HuH-7 (cell line): Measurements from ENCODE around the gene SDCBP2.

Experiments used
- DNase-seq: peaks from one replicate; pipeline ENCODE4 v3.0.0; 2011; ENCODE audit warnings: low spot score

SDCBP2 gene, protein sequence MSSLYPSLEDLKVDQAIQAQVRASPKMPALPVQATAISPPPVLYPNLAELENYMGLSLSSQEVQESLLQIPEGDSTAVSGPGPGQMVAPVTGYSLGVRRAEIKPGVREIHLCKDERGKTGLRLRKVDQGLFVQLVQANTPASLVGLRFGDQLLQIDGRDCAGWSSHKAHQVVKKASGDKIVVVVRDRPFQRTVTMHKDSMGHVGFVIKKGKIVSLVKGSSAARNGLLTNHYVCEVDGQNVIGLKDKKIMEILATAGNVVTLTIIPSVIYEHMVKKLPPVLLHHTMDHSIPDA

DNA sequence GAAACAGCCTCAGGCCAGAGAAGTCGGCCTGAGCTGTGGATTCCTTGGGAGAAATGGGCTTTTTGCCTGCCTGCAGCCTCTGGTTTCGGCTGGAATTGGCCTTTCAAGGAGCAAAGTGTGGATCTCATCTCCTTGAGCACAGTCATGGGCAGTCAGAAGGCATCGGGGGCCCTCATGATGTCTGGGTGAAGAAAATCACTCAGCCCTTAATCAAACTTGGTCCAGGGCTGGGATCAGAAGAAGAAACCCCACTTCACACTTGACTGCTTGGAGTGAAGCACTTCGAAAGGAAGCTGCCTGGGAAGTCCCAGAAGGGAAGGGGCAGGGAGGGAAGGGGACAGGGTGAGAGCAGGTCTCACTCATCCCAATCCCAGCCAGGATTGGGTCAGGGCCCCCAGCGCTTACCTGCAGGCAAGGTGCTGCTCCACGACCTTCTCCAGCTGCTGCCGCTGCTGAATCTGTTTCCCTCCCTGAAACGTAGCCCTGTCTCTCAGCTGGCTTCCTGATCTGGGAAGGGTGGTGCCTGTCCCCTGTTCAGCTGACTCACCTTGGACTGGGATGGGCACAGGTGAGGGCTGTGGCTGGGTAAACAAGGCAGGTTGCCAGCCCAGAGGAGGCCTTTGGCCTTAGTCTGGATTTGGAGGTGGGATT, at the start of gene SDCBP2:
TSS of gene SDCBP2 (minus strand) at position 460 of the 651 bp plus-strand sequence. CDS start 8,723 bp downstream, outside the sequence.
- peak; percentile 6 for DNase-seq

DNA sequence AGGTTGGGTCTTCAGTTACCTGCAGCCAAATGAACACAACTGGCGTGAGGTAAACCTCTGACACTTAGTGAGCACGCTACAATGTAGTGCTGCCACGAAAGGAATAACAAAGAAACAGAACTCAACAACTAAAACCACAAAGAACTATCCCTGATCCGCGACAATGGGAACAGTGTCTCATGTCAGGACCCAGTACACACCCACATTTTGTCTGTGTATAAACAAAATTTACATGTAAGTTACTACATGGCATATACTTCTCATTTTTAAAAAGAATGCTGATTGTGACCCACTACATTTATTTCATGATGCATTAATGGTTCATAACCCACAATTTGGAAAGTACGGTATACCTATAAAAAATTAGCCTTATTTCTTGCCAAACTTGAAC, 49.8 kb upstream of the SDCBP2 start:
- DNase-seq: no peak

DNA sequence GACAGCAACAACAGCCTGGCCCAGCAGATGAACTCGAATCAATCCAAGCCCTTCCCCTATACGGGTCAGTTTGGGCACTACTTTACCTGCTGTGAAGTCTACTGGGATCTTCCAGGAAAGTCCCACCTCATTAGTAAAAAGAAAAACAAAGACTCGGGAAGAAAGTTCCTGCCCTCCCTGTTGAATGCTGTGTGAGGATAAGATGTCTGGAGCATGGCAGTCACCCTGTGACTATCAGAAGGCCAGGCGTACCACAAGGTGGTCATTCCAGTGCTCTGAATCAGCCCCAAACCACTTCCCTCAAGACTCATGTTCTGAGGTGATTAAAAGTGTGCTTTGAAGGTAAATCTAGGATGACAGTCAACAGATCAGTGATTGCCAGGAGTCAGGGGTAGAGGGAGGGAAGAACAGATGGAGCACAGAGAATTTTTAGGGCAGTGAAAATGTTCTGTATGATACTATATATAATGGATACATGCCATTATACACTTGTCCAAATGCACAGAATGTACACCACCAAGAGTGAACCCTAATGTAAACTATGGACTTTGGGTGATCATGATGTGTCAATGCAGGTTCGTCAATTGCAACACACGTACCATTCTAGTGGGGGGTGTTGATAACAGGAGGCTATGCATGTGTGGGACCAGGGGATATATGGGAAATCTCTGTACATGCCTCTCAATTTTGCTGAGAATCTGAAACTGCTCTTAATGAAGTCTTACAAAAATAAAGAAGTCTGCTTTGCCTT, 49.2 kb upstream of the SDCBP2 start:
- DNase-seq: no peak

DNA sequence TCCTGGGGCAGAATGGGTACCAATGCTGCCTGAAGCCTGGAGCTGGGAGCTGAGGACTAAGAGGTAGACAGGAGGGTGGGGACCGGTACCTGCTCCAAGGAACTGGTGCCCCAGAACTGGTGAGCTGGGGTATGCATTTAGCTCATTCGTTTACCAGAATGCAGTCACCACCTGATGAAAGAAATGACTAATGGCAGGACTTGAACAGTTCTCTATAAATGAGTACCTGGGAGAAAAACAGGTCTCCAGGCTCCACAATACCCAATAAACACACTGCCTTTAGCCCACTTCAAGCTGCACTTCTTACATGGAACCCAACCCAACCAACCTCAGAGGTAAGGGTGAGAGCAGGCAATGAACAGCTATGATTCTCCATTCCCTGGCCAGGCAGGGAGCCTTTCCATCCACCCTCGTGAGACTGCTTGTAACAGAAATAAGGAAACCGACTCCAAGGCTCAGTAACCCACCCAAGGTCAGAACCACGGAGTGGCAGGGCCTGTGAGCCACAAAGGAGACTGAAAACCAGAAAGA, 48.5 kb upstream of the SDCBP2 start:
- DNase-seq: no peak

DNA sequence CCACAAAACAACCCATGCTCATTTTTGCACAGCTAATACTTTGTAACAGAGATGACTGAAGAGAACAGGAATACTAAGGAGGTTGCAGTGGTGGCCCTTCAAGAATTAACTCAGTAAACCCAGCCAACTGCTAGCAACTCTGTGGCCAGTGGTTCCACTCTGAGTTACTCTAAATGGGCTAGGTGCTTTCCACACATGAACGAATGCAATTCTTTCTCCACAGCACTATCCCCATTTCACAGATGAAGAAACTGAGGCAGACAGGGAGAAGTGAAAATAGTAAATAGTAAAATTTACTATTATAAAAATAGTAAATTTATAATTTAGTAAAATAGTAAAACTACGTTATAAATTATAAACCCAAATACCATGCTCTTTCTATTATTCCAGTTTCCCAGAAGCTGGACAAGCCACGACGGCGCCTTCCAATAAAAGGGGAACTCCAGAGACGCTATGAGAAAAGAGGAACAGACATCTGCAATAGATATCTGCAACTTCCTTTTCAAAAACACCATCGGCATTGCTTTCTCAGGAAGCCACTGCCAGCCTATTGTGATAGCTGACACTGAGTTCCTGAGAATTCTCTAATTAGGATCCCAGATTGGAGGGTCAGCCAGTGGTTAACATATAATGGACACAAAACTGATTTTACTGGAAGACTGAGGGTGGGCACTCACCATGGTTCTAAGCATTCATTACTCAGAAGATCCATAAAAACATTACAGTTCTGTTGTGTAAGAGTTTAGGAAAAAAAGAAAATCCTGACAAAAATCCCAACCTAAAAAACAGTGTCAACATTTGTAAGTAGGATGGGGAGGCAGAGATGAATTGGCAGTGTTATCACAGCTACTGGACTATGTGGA, 47.7 kb upstream of the SDCBP2 start:
- DNase-seq: no peak

DNA sequence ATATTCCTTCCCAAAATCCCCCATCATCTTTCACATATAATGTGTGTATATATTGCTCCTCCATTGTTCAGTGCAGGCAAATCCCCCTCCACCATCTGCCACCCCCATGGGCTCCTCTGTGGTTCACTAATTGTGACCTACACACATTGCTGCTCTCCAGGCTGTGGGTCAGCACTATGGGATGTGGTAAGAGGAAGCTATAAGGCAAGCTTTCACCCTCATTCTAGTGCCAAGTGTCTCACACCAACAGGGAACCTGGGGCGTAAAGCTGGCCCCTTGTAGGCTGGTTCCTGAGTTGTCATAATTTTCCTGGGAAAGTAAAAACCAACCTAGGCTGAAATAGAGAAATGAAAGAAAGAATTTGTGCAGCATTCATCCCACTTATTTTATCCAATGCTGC, 47.1 kb upstream of the SDCBP2 start:
- no peak for DNase-seq

DNA sequence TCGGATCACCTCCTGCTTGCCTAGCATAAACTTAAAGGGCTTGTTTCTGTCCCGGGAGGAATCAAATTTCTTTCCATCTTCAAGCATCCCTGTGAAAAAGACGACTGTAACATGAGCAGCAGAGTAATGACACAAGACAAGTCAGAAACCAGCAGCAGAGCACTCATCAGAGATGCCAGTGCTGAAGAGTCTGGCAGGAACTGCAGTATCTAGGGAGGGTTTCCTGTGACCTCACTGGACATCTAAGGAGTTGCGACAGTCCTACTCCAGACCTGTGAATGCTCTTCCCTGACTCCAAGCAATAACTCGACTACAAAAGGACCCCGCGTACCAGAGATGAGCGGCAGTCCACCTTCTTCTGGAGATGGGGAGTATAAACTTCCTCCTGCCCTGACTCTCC, 46.6 kb upstream of the SDCBP2 start:
- no peak for DNase-seq

DNA sequence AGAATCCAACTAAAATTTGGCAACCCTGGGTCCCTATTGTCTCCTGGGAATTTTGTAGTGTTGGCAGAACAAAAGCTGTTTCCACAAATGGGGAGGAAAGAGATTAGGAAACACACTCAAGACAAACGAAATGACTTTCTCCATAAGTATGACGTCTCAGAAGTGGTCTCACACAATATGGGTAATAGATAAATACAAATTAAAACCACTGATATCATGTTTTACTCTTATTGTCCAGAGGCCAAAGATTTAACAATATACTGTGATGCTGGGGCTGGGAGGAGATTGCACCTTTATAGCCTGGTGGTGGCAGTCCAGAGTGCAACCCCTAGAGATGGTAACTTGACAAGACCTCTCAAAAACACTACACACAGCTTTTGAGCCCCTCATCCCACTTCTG, 45.3 kb upstream of the SDCBP2 start:
- no peak for DNase-seq

DNA sequence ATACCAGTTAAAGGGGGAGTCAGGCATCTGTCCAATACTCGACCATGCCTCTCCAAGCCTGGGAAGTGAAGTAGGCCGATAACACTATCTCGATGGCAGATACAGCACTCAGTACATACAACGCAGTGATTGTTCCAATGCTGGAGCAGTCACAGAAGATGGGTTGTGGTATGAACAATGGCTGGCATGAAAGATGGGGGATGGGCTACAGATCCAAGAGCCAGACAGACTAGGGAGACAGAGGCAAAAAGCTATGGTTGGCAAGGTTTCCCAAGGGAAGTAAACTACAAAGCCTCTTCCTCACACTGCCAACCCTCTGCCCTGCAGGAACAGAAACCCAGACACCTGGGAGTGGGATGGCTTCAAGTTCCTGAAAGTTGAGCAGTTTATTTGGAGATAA, 44.7 kb upstream of the SDCBP2 start:
- DNase-seq: no peak

DNA sequence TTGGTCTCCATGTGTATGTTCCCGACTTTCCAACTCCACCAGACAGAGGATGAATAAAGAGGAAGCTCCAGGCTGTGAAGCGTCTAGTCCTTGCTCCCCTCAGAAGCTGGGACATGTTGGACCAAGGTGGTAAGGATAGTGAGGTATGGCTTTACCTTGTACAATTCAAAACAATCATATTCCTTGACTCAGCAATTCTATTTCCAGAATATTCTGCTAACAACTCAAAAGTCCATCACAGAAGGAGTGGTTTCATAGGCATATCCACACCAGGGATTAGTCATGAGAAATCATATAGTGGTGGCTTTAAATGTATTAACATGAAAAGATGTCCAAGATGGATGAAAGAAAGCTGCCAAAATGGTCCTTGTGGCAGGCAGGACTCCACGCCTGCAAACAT, 44.1 kb upstream of the SDCBP2 start:
- no peak for DNase-seq

DNA sequence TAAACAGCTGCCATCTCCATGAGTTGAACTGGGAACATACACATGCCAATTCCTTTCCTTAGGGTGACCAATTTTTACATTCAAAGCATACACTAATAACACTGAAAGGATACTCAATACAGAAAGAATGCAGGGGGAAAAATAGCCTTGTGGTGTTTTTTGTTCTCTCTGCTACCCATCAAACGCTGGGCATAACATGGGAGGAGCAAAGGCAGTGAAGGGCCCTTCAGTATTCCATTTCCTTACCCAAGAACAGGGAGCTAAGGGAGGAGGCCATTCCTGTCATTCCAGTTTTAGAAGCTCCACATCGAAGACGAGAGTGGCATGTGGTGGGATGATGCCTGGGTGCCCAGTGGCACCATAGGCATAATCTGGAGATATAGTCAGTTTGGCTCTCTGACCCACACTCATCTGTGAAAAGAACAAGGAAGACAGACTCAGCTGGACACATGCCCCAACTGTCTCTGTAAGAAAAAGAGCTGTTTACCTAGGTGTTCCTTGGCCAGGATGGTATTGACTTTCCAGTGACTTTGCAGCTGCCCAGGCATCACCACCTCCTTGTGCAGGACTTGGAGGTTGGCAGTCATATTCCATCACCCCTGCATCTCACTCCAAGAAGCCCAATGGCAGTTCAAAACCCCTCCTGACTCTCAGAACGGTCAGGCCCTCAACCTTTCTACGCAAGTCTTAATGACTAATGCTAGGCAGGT, 43.0 kb upstream of the SDCBP2 start:
- no peak for DNase-seq

DNA sequence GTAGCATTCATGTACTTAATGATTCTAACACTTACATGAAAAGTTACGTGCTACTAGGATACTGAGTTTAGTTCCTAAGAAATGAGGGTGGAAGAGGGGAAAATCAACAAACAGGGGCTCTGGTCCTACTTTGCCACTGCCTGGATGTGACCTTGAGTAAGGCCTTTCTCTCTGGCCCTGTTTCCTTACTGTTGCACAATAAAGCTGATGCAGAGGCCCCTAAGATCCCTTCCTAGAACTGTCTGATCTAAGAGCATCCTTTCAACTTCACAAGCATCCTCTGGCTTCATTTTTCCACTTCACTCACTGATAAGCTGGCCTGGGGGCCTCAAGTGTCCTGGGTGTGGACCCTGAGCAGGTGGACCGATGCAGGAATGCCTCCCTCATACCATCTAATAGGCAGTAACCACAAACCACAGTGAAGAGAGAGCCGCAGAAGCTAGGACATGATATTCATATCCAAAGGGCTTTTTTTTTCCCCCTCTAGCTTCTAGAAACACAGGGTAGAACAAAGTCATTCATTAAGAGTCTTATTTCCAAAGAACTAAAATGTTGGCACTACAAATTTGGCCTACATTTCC, 42.4 kb upstream of the SDCBP2 start:
- no peak for DNase-seq

DNA sequence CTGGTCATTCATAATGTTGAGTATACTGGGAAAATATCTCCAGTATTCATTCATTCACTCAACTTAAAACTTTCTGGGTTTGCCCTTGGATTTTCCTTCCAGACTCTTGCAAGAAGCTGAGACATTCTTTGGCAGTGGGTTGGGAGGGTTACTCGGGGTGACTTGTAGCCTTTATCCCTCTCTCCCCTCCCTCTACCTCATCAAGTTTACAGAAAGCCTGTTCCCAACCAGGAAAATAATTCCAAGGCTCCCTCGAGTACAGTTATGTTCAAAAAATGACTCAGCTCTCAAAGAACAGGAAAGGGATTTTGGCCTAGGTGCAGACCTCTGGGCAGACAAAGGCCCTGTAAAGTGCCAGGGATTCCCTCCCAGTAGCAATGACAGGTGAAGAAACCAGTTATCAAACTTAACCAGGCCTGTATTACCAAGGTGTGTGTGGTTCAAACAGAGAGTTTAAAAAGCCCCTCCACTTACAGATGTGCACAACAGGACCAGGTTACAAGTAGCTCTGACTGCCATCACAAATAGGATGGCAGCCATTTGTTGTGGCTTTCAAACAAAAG, 41.7 kb upstream of the SDCBP2 start:
- DNase-seq: no peak

DNA sequence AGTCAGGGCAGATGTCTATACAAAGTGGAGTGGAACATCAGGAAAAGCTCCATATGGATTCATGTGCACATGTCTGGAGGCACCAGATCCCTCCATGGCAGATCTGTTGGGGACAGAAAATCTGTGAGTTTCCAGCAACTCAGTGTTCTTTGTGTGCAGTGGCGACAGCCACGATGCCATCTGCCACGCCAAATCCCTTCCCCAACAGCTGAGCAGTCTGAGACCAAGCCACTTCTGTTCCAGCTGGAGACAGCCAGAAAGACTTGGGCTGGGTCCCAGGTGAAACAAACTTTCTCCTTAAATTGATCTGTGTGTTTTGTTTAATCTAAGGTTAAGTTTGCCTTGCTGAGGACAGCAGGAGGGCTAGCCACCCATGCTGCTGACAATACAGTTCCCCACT, 41.0 kb upstream of the SDCBP2 start:
- DNase-seq: no peak

DNA sequence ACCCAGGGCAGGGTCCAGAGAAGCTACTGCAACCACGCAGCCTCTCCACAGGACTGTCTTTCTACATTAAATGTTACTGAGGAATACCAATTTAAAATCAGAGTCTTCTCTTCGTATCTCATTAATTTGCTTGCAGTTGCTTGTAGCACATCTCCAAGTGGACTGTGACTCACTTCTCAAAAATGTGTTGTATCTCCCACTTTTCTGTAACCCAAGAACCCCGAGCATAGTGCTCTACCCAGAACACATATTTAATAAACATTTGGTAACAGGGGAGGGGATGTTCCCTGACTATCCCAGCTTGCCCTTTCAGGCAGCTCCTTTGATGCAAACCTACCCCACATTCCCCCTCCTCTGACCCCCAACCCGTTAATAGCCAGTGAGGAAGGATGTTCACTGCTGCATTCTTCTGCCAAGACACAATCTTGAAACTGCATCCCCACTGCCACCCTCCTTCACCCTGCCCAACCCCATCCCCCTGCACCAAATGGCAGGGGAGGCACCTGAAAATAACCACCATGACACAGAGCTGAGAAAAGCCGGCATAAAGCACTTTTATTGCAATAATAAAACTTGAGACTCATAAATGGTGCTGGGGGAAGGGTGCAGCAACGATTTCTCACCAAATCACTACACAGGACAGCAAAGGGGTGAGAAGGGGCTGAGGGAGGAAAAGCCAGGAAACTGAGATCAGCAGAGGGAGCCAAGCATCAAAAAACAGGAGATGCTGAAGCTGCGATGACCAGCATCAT, 39.7 kb upstream of the SDCBP2 start:
- no peak for DNase-seq

DNA sequence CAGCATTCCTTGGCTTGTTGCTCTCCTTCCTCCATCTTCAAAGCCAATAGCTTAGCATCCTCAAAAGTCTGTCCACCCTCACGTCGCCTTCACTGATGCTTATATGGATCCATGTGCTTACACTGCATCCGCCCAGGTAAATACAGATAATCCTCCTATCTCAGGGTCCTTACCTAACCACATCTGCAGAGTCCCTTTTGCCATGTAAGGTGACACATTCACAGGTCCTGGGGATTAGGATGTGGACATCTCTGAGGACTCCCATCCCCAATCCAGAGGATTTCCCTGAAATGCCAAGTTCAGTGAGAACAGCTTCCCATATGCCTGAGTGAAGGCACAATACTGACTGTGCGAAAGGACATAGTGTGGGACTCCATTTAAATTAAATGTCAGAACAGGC, 38.5 kb upstream of the SDCBP2 start:
- DNase-seq: no peak

DNA sequence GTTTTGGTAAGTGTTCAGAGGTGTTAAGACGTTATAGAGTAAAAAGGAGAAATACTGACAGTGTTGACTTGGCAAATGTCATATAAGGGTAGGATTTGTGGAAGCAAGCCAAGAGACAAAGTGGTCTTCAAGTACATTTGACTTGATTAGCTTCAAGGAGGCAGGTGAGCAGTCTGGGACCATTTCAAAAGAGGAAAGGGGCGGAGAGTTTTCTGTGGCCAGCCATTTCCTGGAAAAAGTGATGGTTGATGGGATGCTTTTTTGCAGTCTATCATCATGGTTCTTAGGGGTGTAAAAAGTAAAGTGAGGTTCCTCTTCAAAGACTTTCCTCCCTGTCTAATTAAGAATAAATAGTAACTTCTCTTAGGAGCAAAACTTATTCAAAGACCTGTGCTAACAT, 35.2 kb upstream of the SDCBP2 start:
- no peak for DNase-seq

DNA sequence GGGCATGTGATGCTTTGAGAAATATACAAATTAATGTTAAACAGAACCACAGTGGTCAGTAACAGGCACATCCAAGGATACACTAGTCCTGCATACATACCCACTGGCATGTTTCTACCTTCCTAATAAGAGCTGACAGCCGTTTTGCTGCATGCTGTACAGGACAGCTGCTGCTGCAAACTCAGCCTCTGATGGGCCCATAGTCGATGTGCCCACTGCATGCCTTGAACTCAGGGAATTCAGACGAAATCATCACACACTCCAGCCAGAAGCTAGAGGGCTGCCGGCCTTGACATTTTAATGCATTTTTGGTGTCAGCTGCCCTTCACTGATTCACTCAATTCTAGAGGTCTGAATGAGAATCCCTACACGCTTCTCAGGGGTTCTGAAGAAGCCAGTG, 34.6 kb upstream of the SDCBP2 start:
- no peak for DNase-seq

DNA sequence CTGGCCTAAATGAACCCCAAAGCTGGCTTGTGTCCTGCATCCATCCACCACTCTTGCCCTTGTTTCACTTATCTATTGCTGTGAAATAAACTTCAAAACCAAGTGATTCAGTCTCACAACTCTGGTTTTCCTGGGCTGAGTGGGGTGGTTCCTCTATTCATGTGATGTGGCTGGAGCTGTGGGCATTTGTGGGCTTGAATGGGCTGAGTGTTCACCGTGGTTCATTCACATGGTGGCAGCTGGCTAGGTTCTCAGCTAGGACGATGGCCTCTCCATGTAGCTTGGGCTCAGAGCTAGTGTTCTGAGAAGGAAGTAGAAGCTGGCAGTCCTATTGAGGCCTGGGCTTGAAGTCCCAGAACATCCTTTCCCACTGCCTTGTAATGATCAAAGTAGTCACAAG, 33.5 kb upstream of the SDCBP2 start:
- DNase-seq: no peak
